PFSK-1 (cell line): ENCODE measurements around the gene PPP2CA.

Experiments
- POLR2AphosphoS5 ChIP-seq: IDR thresholded peaks from 2 replicates; pipeline ENCODE4 v1.6.1; 2012; ENCODE audit warnings: low read depth, mild to moderate bottlenecking, control low read depth, low read length, moderate library complexity
- TAF1 ChIP-seq: IDR thresholded peaks from 2 replicates; pipeline ENCODE4 v1.6.1; 2012; ENCODE audit warnings: low read length, control low read depth, borderline replicate concordance; ENCODE audit not compliant: insufficient read depth
- TF ChIP-seq, protein P1 (sequence below), 2 experiments: IDR thresholded peaks; 2 replicates each; pipeline versions ENCODE4 v1.6.1 to v1.8.0; 2011 to 2012; ENCODE audit warnings: low read depth in 2 of 2, low read length in 2 of 2, control low read depth in 1 of 2, inconsistent platforms in 1 of 2, mild to moderate bottlenecking in 1 of 2, moderate library complexity in 1 of 2; ENCODE audit not compliant: insufficient read depth in 1 of 2

GRCh38 chr5:134206627-134207160 lies 19.2 kb downstream of the PPP2CA start:
- TF ChIP-seq, protein P1, sequence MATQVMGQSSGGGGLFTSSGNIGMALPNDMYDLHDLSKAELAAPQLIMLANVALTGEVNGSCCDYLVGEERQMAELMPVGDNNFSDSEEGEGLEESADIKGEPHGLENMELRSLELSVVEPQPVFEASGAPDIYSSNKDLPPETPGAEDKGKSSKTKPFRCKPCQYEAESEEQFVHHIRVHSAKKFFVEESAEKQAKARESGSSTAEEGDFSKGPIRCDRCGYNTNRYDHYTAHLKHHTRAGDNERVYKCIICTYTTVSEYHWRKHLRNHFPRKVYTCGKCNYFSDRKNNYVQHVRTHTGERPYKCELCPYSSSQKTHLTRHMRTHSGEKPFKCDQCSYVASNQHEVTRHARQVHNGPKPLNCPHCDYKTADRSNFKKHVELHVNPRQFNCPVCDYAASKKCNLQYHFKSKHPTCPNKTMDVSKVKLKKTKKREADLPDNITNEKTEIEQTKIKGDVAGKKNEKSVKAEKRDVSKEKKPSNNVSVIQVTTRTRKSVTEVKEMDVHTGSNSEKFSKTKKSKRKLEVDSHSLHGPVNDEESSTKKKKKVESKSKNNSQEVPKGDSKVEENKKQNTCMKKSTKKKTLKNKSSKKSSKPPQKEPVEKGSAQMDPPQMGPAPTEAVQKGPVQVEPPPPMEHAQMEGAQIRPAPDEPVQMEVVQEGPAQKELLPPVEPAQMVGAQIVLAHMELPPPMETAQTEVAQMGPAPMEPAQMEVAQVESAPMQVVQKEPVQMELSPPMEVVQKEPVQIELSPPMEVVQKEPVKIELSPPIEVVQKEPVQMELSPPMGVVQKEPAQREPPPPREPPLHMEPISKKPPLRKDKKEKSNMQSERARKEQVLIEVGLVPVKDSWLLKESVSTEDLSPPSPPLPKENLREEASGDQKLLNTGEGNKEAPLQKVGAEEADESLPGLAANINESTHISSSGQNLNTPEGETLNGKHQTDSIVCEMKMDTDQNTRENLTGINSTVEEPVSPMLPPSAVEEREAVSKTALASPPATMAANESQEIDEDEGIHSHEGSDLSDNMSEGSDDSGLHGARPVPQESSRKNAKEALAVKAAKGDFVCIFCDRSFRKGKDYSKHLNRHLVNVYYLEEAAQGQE (IDR thresholded peaks at IDR 0.05; ENCODE audit: insufficient read depth in 1 of 2, low read depth in 2 of 2, low read length in 2 of 2) = no peak
- TF ChIP-seq TAF1 (no peak), POLR2AphosphoS5 (no peak)
